DND-41 (cell line): ENCODE data around the gene KRT4.

Source experiments
- ATAC-seq: fragments of 200-7000 bp; cut with Tn5 transposase; 3 replicates; pipeline ENCODE4 v1.9.1; 2021; ENCODE audit warnings: low read depth; ENCODE audit not compliant: insufficient read depth
- DNase-seq: peaks from one replicate; pipeline ENCODE4 v3.0.0-alpha.2; 2020
- H2AFZ ChIP-seq: 2 replicates; pipeline ENCODE4 v1.6.0; 2012; ENCODE audit warnings: low read depth, low read length
- H3K27ac ChIP-seq: 2 replicates; pipeline ENCODE4 v1.5.1; 2012; ENCODE audit warnings: low read length, inconsistent platforms
- H3K27me3 ChIP-seq: fragments of 200-600 bp; sonication (generic); 2 replicates; pipeline ENCODE4 v1.6.0; 2012; ENCODE audit warnings: low read length, mild to moderate bottlenecking, inconsistent platforms; ENCODE audit not compliant: insufficient read depth, poor library complexity
- H3K36me3 ChIP-seq: 2 replicates; pipeline ENCODE4 v1.5.1; 2012; ENCODE audit warnings: low read length, inconsistent platforms; ENCODE audit not compliant: insufficient read depth
- H3K4me1 ChIP-seq: 2 replicates; pipeline ENCODE4 v1.5.1; 2012; ENCODE audit warnings: mild to moderate bottlenecking, low read length; ENCODE audit not compliant: insufficient read depth
- H3K4me2 ChIP-seq: 2 replicates; pipeline ENCODE4 v1.6.0; 2012; ENCODE audit warnings: mild to moderate bottlenecking, moderate library complexity, low read length, inconsistent platforms; ENCODE audit not compliant: insufficient read depth
- H3K4me3 ChIP-seq, 2 experiments: fragments of 200-600 bp in 1 of 2; shearing (Covaris generic) in 1 of 2; 2 replicates each; pipeline ENCODE4 v1.5.1; 2012 to 2016; ENCODE audit warnings: inconsistent platforms in 2 of 2, low read length in 2 of 2, mild to moderate bottlenecking in 2 of 2, low read depth in 1 of 2, moderate library complexity in 1 of 2
- H3K79me2 ChIP-seq: 2 replicates; pipeline ENCODE4 v1.6.0; 2012; ENCODE audit warnings: low read length, inconsistent platforms; ENCODE audit not compliant: insufficient read depth
- H3K9ac ChIP-seq: 2 replicates; pipeline ENCODE4 v1.6.0; 2012; ENCODE audit warnings: low read depth, mild to moderate bottlenecking, inconsistent platforms, low read length, moderate library complexity
- H3K9me3 ChIP-seq: 2 replicates; pipeline ENCODE4 v1.5.1; 2012; ENCODE audit warnings: low read length, moderate library complexity, mild to moderate bottlenecking, inconsistent platforms; ENCODE audit not compliant: insufficient read depth, severe bottlenecking
- H4K20me1 ChIP-seq: 2 replicates; pipeline ENCODE4 v1.6.0; 2012; ENCODE audit warnings: low read length; ENCODE audit not compliant: insufficient read depth
- CTCF ChIP-seq: IDR thresholded peaks from 2 replicates; pipeline ENCODE4 v1.5.1; 2012; ENCODE audit warnings: borderline replicate concordance, low read length, moderate library complexity, mild to moderate bottlenecking; ENCODE audit not compliant: poor library complexity, severe bottlenecking; ENCODE audit errors: extremely low read depth
- EZH2 ChIP-seq: IDR thresholded peaks from 3 replicates; pipeline ENCODE4 v1.6.1; 2012; ENCODE audit warnings: borderline replicate concordance, low read depth, mild to moderate bottlenecking, moderate library complexity, low read length, inconsistent platforms; ENCODE audit not compliant: severe bottlenecking

The KRT4 gene

GRCh38 chr12:52818388-52818787 lies 4.5 kb upstream of the KRT4 start:
- Histone ChIP-seq H3K79me2 (no peaks in the 10 kb centered on the region), H4K20me1 (0 out of 2 replicates have a peak, but pooled peaks cover 6% of the 10 kb centered on the region), H3K9me3 (no peaks in the 10 kb centered on the region), H3K9ac (no peak overlapping the region), H3K4me3 (no peak overlapping the region), H3K4me2 (no peak overlapping the region), H3K4me1 (no peaks in the 10 kb centered on the region), H3K27ac (no peak overlapping the region), H2AFZ (no peak overlapping the region), H3K36me3 (no peaks in the 10 kb centered on the region), H3K27me3 (peaks cover 27% of the 10 kb centered on the region)
- DNase-seq = no peak
- no peak for TF ChIP-seq CTCF
- TF ChIP-seq EZH2 = no peak
- no peak for ATAC-seq

- Histone ChIP-seq H3K27me3 (peaks cover 27% of the 10 kb centered on the region), H3K4me1 (no peaks in the 10 kb centered on the region), H3K4me3 (no peak overlapping the region), H3K4me2 (no peak overlapping the region), H3K36me3 (no peaks in the 10 kb centered on the region), H3K9me3 (no peaks in the 10 kb centered on the region), H3K79me2 (no peaks in the 10 kb centered on the region), H3K27ac (no peak overlapping the region), H4K20me1 (0 out of 2 replicates have a peak, but pooled peaks cover 6% of the 10 kb centered on the region), H2AFZ (no peak overlapping the region), H3K9ac (no peak overlapping the region)
- DNase-seq (no peak), ATAC-seq (no peak)
- TF ChIP-seq CTCF (no peak), EZH2 (no peak)
These were observed 3.9 kb upstream of the KRT4 start for GRCh38 chr12:52817699-52818238.

DNA sequence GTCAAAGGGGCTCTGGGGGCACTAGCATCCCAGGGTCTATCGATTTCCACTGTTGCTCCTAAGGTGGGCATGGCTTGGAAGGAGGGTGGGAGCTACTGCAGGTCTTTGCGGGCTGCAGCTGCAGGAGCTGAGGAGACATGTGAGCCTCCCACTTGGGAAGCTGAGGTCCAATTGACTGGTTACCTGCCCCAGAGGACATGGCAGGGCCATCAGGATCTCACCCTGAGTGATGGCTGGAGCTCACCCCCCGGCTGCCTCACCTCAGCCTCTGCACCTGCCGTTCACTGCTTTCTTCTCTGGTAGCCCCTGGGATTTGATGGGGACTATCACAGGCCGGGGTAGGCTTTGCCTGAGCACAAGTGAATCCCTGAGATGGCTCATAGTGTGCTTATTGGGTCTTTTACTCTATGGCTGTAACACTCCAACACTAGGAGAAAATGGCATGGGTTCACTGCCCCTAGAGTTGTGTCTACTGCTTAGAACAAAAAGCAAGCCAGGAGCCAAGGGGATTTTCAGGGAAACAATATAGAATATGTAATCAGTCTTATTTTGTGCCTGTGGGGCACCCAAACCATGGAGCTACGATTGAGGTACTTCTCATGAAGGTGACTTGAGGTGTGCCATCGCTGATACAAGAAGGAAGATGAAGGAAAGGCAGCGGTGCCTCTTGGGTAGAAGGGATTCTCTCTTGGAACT lies 3.2 kb upstream of the KRT4 start:
- Histone ChIP-seq H3K79me2 (no peaks in the 10 kb centered on the region), H3K4me1 (no peaks in the 10 kb centered on the region), H3K4me2 (no peak overlapping the region), H3K9ac (no peak overlapping the region), H2AFZ (no peak overlapping the region), H4K20me1 (0 out of 2 replicates have a peak, but pooled peaks cover 6% of the 10 kb centered on the region), H3K9me3 (no peaks in the 10 kb centered on the region), H3K27ac (no peak overlapping the region), H3K4me3 (no peak overlapping the region), H3K36me3 (no peaks in the 10 kb centered on the region), H3K27me3 (peaks cover 22% of the 10 kb centered on the region)
- DNase-seq (no peak), ATAC-seq (no peak)
- TF ChIP-seq EZH2 (no peak), CTCF (no peak)
